ENCODE data around the gene IFI44. TPM values are rescaled to one million over a fixed set of nuclear protein-coding genes. Genes with fewer than 3 reads are reported as not detected.

The IFI44 gene
- total and polyA plus RNA-seq, 10 of the 15 experiments (the other 5 are each of a cell fraction or from before 2014, with no cell fraction given): 37.7 to 272 (median 90.9) TPM

DNA sequence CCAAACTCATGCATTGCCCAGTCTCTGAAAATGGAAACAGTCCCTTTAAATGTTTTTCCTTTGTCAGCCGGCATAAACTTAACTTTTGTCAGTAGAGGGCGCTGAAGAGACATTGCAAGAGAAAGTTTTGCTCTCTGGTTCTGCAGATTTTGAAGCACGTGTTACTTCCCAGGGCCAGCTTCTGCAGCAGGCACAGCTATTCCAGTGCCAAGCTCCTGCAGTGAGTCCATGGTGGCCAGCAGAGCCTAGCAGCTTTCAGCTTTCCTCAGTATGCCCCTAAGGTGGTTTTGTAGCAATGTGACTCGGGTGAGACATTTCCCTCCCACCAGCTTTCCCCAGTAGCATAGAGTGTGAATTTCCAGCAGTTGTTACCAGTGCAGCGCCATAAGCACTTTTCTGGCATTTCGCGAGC, 32.0 kb upstream of the IFI44 start (continued):
- TF ChIP-seq, protein P1, sequence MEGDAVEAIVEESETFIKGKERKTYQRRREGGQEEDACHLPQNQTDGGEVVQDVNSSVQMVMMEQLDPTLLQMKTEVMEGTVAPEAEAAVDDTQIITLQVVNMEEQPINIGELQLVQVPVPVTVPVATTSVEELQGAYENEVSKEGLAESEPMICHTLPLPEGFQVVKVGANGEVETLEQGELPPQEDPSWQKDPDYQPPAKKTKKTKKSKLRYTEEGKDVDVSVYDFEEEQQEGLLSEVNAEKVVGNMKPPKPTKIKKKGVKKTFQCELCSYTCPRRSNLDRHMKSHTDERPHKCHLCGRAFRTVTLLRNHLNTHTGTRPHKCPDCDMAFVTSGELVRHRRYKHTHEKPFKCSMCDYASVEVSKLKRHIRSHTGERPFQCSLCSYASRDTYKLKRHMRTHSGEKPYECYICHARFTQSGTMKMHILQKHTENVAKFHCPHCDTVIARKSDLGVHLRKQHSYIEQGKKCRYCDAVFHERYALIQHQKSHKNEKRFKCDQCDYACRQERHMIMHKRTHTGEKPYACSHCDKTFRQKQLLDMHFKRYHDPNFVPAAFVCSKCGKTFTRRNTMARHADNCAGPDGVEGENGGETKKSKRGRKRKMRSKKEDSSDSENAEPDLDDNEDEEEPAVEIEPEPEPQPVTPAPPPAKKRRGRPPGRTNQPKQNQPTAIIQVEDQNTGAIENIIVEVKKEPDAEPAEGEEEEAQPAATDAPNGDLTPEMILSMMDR (IDR thresholded peaks at IDR 0.05 in 2 of 3, conservative IDR thresholded peaks at IDR 0.05 in 1 of 3; ENCODE audit: control insufficient read depth in 2 of 3, extremely low read depth in 1 of 3, insufficient read depth in 1 of 3, low read depth in 3 of 3, low read length in 3 of 3): peak; percentile 81 to 95 (median 87); a peak in 5 of 6 replicates
- TF ChIP-seq, protein P2, sequence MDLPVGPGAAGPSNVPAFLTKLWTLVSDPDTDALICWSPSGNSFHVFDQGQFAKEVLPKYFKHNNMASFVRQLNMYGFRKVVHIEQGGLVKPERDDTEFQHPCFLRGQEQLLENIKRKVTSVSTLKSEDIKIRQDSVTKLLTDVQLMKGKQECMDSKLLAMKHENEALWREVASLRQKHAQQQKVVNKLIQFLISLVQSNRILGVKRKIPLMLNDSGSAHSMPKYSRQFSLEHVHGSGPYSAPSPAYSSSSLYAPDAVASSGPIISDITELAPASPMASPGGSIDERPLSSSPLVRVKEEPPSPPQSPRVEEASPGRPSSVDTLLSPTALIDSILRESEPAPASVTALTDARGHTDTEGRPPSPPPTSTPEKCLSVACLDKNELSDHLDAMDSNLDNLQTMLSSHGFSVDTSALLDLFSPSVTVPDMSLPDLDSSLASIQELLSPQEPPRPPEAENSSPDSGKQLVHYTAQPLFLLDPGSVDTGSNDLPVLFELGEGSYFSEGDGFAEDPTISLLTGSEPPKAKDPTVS (IDR thresholded peaks at IDR 0.05; ENCODE audit: low read depth, low read length): no peak
- TF ChIP-seq SRF (IDR thresholded peaks at IDR 0.05; ENCODE audit: low read depth in 2 of 2, low read length in 2 of 2) (no peak), EED (IDR thresholded peaks at IDR 0.05; ENCODE audit: low read depth) (no peak), RB1 (IDR thresholded peaks at IDR 0.05; ENCODE audit: borderline replicate concordance) (no peak), GABPA (IDR thresholded peaks at IDR 0.05; ENCODE audit: low read depth) (no peak), RAD21 (IDR thresholded peaks at IDR 0.05; ENCODE audit: insufficient read depth, low read depth, low read length) (peak; percentile 95)
- TF ChIP-seq, protein P3, sequence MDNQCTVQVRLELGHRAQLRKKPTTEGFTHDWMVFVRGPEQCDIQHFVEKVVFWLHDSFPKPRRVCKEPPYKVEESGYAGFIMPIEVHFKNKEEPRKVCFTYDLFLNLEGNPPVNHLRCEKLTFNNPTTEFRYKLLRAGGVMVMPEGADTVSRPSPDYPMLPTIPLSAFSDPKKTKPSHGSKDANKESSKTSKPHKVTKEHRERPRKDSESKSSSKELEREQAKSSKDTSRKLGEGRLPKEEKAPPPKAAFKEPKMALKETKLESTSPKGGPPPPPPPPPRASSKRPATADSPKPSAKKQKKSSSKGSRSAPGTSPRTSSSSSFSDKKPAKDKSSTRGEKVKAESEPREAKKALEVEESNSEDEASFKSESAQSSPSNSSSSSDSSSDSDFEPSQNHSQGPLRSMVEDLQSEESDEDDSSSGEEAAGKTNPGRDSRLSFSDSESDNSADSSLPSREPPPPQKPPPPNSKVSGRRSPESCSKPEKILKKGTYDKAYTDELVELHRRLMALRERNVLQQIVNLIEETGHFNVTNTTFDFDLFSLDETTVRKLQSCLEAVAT (IDR thresholded peaks at IDR 0.05): peak; percentile 71
- TF ChIP-seq, protein P4, sequence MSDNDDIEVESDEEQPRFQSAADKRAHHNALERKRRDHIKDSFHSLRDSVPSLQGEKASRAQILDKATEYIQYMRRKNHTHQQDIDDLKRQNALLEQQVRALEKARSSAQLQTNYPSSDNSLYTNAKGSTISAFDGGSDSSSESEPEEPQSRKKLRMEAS (IDR thresholded peaks at IDR 0.05; ENCODE audit: low read depth, low read length): peak; percentile 72; the same call in 1 of the 2 replicates
